DOHH2 (cell line): ENCODE results near the gene AIG1.

Experiments
- H3F3A ChIP-seq: fragments of 200-600 bp; sonication (generic), shearing (Covaris generic); 2 replicates; pipeline ENCODE4 v1.6.0; 2016; ENCODE audit warnings: antibody characterized with exemption, mild to moderate bottlenecking; ENCODE audit not compliant: control insufficient read depth, insufficient read depth
- H3K27ac ChIP-seq: fragments of 200-600 bp; sonication (generic); 2 replicates; pipeline ENCODE4 v1.5.1; 2014; ENCODE audit warnings: low read depth, mild to moderate bottlenecking, low read length, moderate library complexity
- H3K27me3 ChIP-seq: fragments of 200-600 bp; sonication (generic); 2 replicates; pipeline ENCODE4 v1.6.1; 2014; ENCODE audit warnings: mild to moderate bottlenecking, low read length, mixed read lengths; ENCODE audit not compliant: control insufficient read depth
- H3K36me3 ChIP-seq: fragments of 200-600 bp; sonication (generic); 2 replicates; pipeline ENCODE4 v1.6.1; 2014; ENCODE audit warnings: mild to moderate bottlenecking, low read length, moderate library complexity, mixed read lengths; ENCODE audit not compliant: control insufficient read depth
- H3K4me1 ChIP-seq: fragments of 200-600 bp; sonication (generic); 2 replicates; pipeline ENCODE4 v1.6.1; 2014; ENCODE audit warnings: mild to moderate bottlenecking, low read length, mixed read lengths; ENCODE audit not compliant: control insufficient read depth
- H3K4me2 ChIP-seq: fragments of 200-600 bp; sonication (generic); 2 replicates; pipeline ENCODE4 v1.6.0; 2014; ENCODE audit warnings: mild to moderate bottlenecking, low read length, moderate library complexity
- H3K4me3 ChIP-seq: fragments of 200-600 bp; sonication (generic); 2 replicates; pipeline ENCODE4 v1.5.1; 2014; ENCODE audit warnings: mild to moderate bottlenecking, low read length, mixed read lengths
- H3K79me2 ChIP-seq: fragments of 200-600 bp; sonication (generic); 2 replicates; pipeline ENCODE4 v1.6.1; 2014; ENCODE audit warnings: mild to moderate bottlenecking, low read length, mixed read lengths; ENCODE audit not compliant: control insufficient read depth
- H3K9me2 ChIP-seq: fragments of 200-600 bp; sonication (generic); replicated peaks from 2 replicates; pipeline ENCODE4 v1.6.1; 2014; ENCODE audit warnings: mild to moderate bottlenecking, low read length, mixed read lengths; ENCODE audit not compliant: control insufficient read depth
- H3K9me3 ChIP-seq: fragments of 200-600 bp; sonication (generic); 2 replicates; pipeline ENCODE4 v1.6.1; 2014; ENCODE audit warnings: antibody characterized with exemption, low read length, mixed read lengths; ENCODE audit not compliant: control insufficient read depth, insufficient read depth
- H4K20me1 ChIP-seq: fragments of 200-600 bp; sonication (generic); 2 replicates; pipeline ENCODE4 v1.6.0; 2014; ENCODE audit warnings: low read depth, mild to moderate bottlenecking, antibody characterized with exemption, low read length, moderate library complexity; ENCODE audit not compliant: control insufficient read depth, insufficient read depth
- EZH2phosphoT487 ChIP-seq: fragments of 200-600 bp; sonication (generic); IDR thresholded peaks from 2 replicates; pipeline ENCODE4 v1.6.1; 2017; ENCODE audit warnings: borderline replicate concordance, mild to moderate bottlenecking, antibody characterized with exemption, low read length, moderate library complexity, mixed read lengths
- TF ChIP-seq, protein P1 (sequence below): fragments of 200-600 bp; sonication (generic); IDR thresholded peaks from one replicate; pipeline ENCODE4 v1.5.1; 2014; ENCODE audit warnings: antibody characterized with exemption, mild to moderate bottlenecking, low read depth, low read length; ENCODE audit not compliant: poor library complexity, severe bottlenecking

Gene AIG1

DNA sequence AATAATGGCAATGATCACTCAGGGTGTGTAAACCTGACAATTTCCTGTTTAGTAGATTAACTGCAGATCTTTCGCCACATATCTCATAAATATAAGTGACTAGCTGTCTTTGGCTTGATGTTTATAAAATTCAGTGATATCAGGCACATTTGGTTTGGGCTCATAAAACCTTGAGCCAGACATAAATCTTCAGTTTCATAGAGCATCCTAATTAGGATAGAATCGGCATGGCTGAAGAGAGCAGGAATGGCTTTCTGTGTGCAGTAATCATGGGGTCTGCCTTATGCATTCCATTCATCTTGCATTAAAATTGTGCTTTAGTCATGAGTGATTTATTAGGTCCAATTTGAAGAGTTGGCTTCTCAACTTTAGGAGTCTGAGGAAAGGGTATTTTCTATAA, 27.2 kb downstream of the AIG1 start:
- no peaks in the 10 kb centered on the region for H3K79me2 ChIP-seq
- H3K27ac ChIP-seq: no peak overlapping the region
- no peaks in the 10 kb centered on the region for H3K27me3 ChIP-seq
- no peak for TF ChIP-seq EZH2phosphoT487
- TF ChIP-seq, protein P1, sequence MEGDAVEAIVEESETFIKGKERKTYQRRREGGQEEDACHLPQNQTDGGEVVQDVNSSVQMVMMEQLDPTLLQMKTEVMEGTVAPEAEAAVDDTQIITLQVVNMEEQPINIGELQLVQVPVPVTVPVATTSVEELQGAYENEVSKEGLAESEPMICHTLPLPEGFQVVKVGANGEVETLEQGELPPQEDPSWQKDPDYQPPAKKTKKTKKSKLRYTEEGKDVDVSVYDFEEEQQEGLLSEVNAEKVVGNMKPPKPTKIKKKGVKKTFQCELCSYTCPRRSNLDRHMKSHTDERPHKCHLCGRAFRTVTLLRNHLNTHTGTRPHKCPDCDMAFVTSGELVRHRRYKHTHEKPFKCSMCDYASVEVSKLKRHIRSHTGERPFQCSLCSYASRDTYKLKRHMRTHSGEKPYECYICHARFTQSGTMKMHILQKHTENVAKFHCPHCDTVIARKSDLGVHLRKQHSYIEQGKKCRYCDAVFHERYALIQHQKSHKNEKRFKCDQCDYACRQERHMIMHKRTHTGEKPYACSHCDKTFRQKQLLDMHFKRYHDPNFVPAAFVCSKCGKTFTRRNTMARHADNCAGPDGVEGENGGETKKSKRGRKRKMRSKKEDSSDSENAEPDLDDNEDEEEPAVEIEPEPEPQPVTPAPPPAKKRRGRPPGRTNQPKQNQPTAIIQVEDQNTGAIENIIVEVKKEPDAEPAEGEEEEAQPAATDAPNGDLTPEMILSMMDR: no peak
- H4K20me1 ChIP-seq: no peaks in the 10 kb centered on the region
- no peaks in the 10 kb centered on the region for H3K4me1 ChIP-seq
- no peaks in the 10 kb centered on the region for H3K9me2 ChIP-seq
- no peaks in the 10 kb centered on the region for H3K9me3 ChIP-seq
- no peaks in the 10 kb centered on the region for H3K36me3 ChIP-seq
- no peak overlapping the region for H3K4me2 ChIP-seq
- no peak overlapping the region for H3K4me3 ChIP-seq
- no peaks in the 10 kb centered on the region for H3F3A ChIP-seq

DNA sequence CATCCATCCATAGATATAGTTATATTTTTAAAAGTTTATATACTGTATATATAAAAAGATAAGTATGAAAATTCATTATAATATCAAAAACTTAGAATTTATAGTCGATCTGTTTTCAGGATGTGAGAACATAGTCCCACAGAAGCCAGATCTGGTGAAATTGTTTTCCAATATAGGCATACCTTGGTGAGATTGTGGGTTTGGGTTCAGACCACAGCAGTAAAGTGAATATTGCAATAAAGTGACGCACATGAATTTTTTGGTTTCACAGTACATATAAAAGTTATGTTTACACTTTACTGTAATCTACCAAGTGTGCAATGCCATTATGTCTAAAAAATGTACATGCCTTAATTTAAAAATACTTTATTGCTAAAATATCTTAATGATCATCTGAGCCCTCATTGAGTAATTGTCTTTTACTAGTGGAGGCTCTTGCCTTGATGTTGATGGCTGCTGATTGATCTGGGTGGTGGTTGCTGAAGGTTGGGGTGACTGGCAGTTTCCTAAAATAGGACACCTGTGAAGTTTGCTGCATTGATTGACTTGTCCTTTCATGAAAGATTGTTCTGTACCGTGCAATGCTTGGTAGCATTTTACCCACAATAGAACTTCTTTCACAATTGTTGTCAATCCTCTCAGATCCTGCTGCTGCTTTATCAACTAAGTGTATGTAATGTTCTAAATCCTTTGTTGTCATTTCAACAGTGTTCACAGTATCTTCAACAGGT, 29.8 kb downstream of the AIG1 start:
- Histone ChIP-seq H3K4me1 (no peaks in the 10 kb centered on the region), H3K27me3 (no peaks in the 10 kb centered on the region), H3K36me3 (no peaks in the 10 kb centered on the region), H3K4me2 (no peak overlapping the region), H3K4me3 (no peak overlapping the region), H3F3A (no peaks in the 10 kb centered on the region), H3K9me2 (no peaks in the 10 kb centered on the region), H3K79me2 (no peaks in the 10 kb centered on the region), H4K20me1 (no peaks in the 10 kb centered on the region), H3K27ac (no peak overlapping the region), H3K9me3 (no peaks in the 10 kb centered on the region)
- TF ChIP-seq, protein P1: no peak
- TF ChIP-seq EZH2phosphoT487: no peak

DNA sequence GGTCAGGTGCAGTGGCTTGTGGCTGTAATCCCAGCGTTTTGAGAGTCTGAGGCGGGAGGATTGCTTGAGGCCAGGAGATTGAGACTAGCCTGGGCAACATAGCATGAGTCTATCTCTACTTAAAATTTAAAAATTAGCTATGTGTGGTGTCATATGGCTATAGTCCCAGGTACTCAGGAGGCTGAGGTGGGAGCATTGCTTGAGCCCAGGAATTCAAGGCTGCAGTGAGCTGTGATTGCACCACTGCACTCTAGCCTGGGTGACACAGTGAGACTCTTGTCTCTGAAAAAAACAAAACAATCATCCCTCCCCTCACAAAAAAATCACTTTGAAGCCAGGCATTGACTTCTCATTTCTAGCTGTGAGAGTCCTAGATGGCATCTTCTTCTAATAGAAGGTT, 32.1 kb downstream of the AIG1 start:
- no peak overlapping the region for H3K4me2 ChIP-seq
- TF ChIP-seq, protein P1: no peak
- TF ChIP-seq EZH2phosphoT487: no peak
- H3K4me3 ChIP-seq: no peak overlapping the region
- H4K20me1 ChIP-seq: no peaks in the 10 kb centered on the region
- no peaks in the 10 kb centered on the region for H3K27me3 ChIP-seq
- no peaks in the 10 kb centered on the region for H3K79me2 ChIP-seq
- H3K27ac ChIP-seq: no peak overlapping the region
- H3F3A ChIP-seq: no peaks in the 10 kb centered on the region
- H3K9me3 ChIP-seq: no peaks in the 10 kb centered on the region
- H3K9me2 ChIP-seq: no peaks in the 10 kb centered on the region
- no peaks in the 10 kb centered on the region for H3K36me3 ChIP-seq
- H3K4me1 ChIP-seq: peaks cover 18% of the 10 kb centered on the region
